ENCODE data around the gene CECR2.

GRCh38 chr22:17322511-17322910 is 46.7 kb upstream of the CECR2 start:
- TF ChIP-seq, protein P1, sequence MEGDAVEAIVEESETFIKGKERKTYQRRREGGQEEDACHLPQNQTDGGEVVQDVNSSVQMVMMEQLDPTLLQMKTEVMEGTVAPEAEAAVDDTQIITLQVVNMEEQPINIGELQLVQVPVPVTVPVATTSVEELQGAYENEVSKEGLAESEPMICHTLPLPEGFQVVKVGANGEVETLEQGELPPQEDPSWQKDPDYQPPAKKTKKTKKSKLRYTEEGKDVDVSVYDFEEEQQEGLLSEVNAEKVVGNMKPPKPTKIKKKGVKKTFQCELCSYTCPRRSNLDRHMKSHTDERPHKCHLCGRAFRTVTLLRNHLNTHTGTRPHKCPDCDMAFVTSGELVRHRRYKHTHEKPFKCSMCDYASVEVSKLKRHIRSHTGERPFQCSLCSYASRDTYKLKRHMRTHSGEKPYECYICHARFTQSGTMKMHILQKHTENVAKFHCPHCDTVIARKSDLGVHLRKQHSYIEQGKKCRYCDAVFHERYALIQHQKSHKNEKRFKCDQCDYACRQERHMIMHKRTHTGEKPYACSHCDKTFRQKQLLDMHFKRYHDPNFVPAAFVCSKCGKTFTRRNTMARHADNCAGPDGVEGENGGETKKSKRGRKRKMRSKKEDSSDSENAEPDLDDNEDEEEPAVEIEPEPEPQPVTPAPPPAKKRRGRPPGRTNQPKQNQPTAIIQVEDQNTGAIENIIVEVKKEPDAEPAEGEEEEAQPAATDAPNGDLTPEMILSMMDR (IDR thresholded peaks at IDR 0.05) = no peak
- TF ChIP-seq EP300 (IDR thresholded peaks at IDR 0.05) (no peak), POLR2A (IDR thresholded peaks at IDR 0.05) (no peak), POLR2AphosphoS5 (IDR thresholded peaks at IDR 0.05) (no peak)

All from upper lobe of left lung (tissue), 4 donors.